ENCODE measurements around the gene GNLY.

- TF ChIP-seq CTCF (IDR thresholded peaks at IDR 0.05; ENCODE audit: poor library complexity) (no peak), EZH2phosphoT487 (IDR thresholded peaks at IDR 0.05; ENCODE audit: low read depth, severe bottlenecking, unreplicated experiment) (no peak)
Measured at GRCh38 chr2:85720533-85720932, 26.4 kb downstream of the GNLY start.

All from hepatocyte (in vitro differentiated cells).